ENCODE data around the gene BAIAP3.
A peak's percentile ranks its signal among the peaks of the same experiment; 100 is the strongest.
"Not testable (repeated sequence)": the region's sequence is repeated elsewhere in the genome, so short reads cannot be mapped to it uniquely, and the experiment has no call there.

The BAIAP3 gene

GRCh38 chr16:1291576-1291974 is 41.9 kb upstream of the BAIAP3 start:
- Histone ChIP-seq H3K9ac (ENCODE audit: low read depth, low read length) (no peak overlapping the region), H3K36me3 (ENCODE audit: control insufficient read depth, insufficient read depth, low read length) (no peaks in the 10 kb centered on the region)

GRCh38 chr16:1292208-1292607 is 41.2 kb upstream of the BAIAP3 start:
- H3K9me3 ChIP-seq (ENCODE audit: control insufficient read depth, insufficient read depth, low read length); H3K9ac ChIP-seq (ENCODE audit: low read depth, low read length); H3K4me1 ChIP-seq (ENCODE audit: control insufficient read depth, insufficient read depth, low read length); H3K36me3 ChIP-seq (ENCODE audit: control insufficient read depth, insufficient read depth, low read length); H3K4me3 ChIP-seq (ENCODE audit: low read depth, low read length): not testable (repeated sequence)
- H3K27me3 ChIP-seq (ENCODE audit: control insufficient read depth, insufficient read depth, low read length), result peaks cover 23% of the 10 kb centered on the region

More at GRCh38 chr16:1291576-1291974, 41.9 kb upstream of the BAIAP3 start:
- H3K9me3 ChIP-seq (ENCODE audit: control insufficient read depth, insufficient read depth, low read length), result no peaks in the 10 kb centered on the region
- peaks cover 23% of the 10 kb centered on the region for H3K27me3 ChIP-seq (ENCODE audit: control insufficient read depth, insufficient read depth, low read length)
- H3K4me3 ChIP-seq (ENCODE audit: low read depth, low read length), result no peak overlapping the region
- peaks cover 3% of the 10 kb centered on the region for H3K4me1 ChIP-seq (ENCODE audit: control insufficient read depth, insufficient read depth, low read length)

GRCh38 chr16:1292808-1293207 is 40.6 kb upstream of the BAIAP3 start:
- H3K9me3 ChIP-seq (ENCODE audit: control insufficient read depth, insufficient read depth, low read length); H3K9ac ChIP-seq (ENCODE audit: low read depth, low read length); H3K4me1 ChIP-seq (ENCODE audit: control insufficient read depth, insufficient read depth, low read length); H3K4me3 ChIP-seq (ENCODE audit: low read depth, low read length); H3K36me3 ChIP-seq (ENCODE audit: control insufficient read depth, insufficient read depth, low read length): not testable (repeated sequence)
- peaks cover 20% of the 10 kb centered on the region for H3K27me3 ChIP-seq (ENCODE audit: control insufficient read depth, insufficient read depth, low read length)

- Histone ChIP-seq H3K27me3 (ENCODE audit: control insufficient read depth, insufficient read depth, low read length) (peaks cover 16% of the 10 kb centered on the region), H3K4me3 (ENCODE audit: low read depth, low read length) (no peak overlapping the region), H3K9ac (ENCODE audit: low read depth, low read length) (no peak overlapping the region), H3K4me1 (ENCODE audit: control insufficient read depth, insufficient read depth, low read length) (peaks cover 3% of the 10 kb centered on the region), H3K36me3 (ENCODE audit: control insufficient read depth, insufficient read depth, low read length) (no peaks in the 10 kb centered on the region), H3K9me3 (ENCODE audit: control insufficient read depth, insufficient read depth, low read length) (no peaks in the 10 kb centered on the region)
Observed at GRCh38 chr16:1293921-1294656, 39.4 kb upstream of the BAIAP3 start.

- no peaks in the 10 kb centered on the region for H3K4me1 ChIP-seq (ENCODE audit: control insufficient read depth, insufficient read depth, low read length)
Observed at GRCh38 chr16:1295465-1295864, 38.0 kb upstream of the BAIAP3 start.

GRCh38 chr16:1296688-1297017 is 36.8 kb upstream of the BAIAP3 start:
- not testable (repeated sequence) for H3K9ac ChIP-seq (ENCODE audit: low read depth, low read length); H3K4me3 ChIP-seq (ENCODE audit: low read depth, low read length)

More at GRCh38 chr16:1295465-1295864, 38.0 kb upstream of the BAIAP3 start:
- H3K36me3 ChIP-seq (ENCODE audit: control insufficient read depth, insufficient read depth, low read length), result no peaks in the 10 kb centered on the region
- H3K9me3 ChIP-seq (ENCODE audit: control insufficient read depth, insufficient read depth, low read length), result no peaks in the 10 kb centered on the region
- H3K9ac ChIP-seq (ENCODE audit: low read depth, low read length), result no peak overlapping the region
- no peak overlapping the region for H3K4me3 ChIP-seq (ENCODE audit: low read depth, low read length)
- H3K27me3 ChIP-seq (ENCODE audit: control insufficient read depth, insufficient read depth, low read length), result peaks cover 10% of the 10 kb centered on the region

GRCh38 chr16:1297018-1297696 is 36.3 kb upstream of the BAIAP3 start:
- Histone ChIP-seq H3K36me3 (ENCODE audit: control insufficient read depth, insufficient read depth, low read length) (no peaks in the 10 kb centered on the region), H3K4me3 (ENCODE audit: low read depth, low read length) (no peak overlapping the region), H3K9me3 (ENCODE audit: control insufficient read depth, insufficient read depth, low read length) (no peaks in the 10 kb centered on the region), H3K27me3 (ENCODE audit: control insufficient read depth, insufficient read depth, low read length) (no peaks in the 10 kb centered on the region), H3K4me1 (ENCODE audit: control insufficient read depth, insufficient read depth, low read length) (no peaks in the 10 kb centered on the region), H3K9ac (ENCODE audit: low read depth, low read length) (no peak overlapping the region)

More at GRCh38 chr16:1296688-1297017, 36.8 kb upstream of the BAIAP3 start:
- H3K4me1 ChIP-seq (ENCODE audit: control insufficient read depth, insufficient read depth, low read length); H3K36me3 ChIP-seq (ENCODE audit: control insufficient read depth, insufficient read depth, low read length); H3K27me3 ChIP-seq (ENCODE audit: control insufficient read depth, insufficient read depth, low read length); H3K9me3 ChIP-seq (ENCODE audit: control insufficient read depth, insufficient read depth, low read length): not testable (repeated sequence)

GRCh38 chr16:1298406-1298805 is 35.0 kb upstream of the BAIAP3 start:
- H3K9ac ChIP-seq (ENCODE audit: low read depth, low read length), result no peak overlapping the region
- no peaks in the 10 kb centered on the region for H3K36me3 ChIP-seq (ENCODE audit: control insufficient read depth, insufficient read depth, low read length)
- H3K4me1 ChIP-seq (ENCODE audit: control insufficient read depth, insufficient read depth, low read length), result no peaks in the 10 kb centered on the region
- no peak overlapping the region for H3K4me3 ChIP-seq (ENCODE audit: low read depth, low read length)
- no peaks in the 10 kb centered on the region for H3K27me3 ChIP-seq (ENCODE audit: control insufficient read depth, insufficient read depth, low read length)
- H3K9me3 ChIP-seq (ENCODE audit: control insufficient read depth, insufficient read depth, low read length), result no peaks in the 10 kb centered on the region

GRCh38 chr16:1299012-1299867 is 34.2 kb upstream of the BAIAP3 start:
- no peaks in the 10 kb centered on the region for H3K27me3 ChIP-seq (ENCODE audit: control insufficient read depth, insufficient read depth, low read length)
- no peak overlapping the region for H3K9ac ChIP-seq (ENCODE audit: low read depth, low read length)
- no peak overlapping the region for H3K4me3 ChIP-seq (ENCODE audit: low read depth, low read length)
- no peaks in the 10 kb centered on the region for H3K36me3 ChIP-seq (ENCODE audit: control insufficient read depth, insufficient read depth, low read length)
- no peaks in the 10 kb centered on the region for H3K9me3 ChIP-seq (ENCODE audit: control insufficient read depth, insufficient read depth, low read length)
- H3K4me1 ChIP-seq (ENCODE audit: control insufficient read depth, insufficient read depth, low read length), result peaks cover 4% of the 10 kb centered on the region

GRCh38 chr16:1299868-1300203 is 33.6 kb upstream of the BAIAP3 start:
- Histone ChIP-seq H3K9me3 (ENCODE audit: control insufficient read depth, insufficient read depth, low read length) (no peaks in the 10 kb centered on the region), H3K4me3 (ENCODE audit: low read depth, low read length) (no peak overlapping the region), H3K27me3 (ENCODE audit: control insufficient read depth, insufficient read depth, low read length) (no peaks in the 10 kb centered on the region), H3K9ac (ENCODE audit: low read depth, low read length) (no peak overlapping the region), H3K4me1 (ENCODE audit: control insufficient read depth, insufficient read depth, low read length) (peaks cover 4% of the 10 kb centered on the region), H3K36me3 (ENCODE audit: control insufficient read depth, insufficient read depth, low read length) (no peaks in the 10 kb centered on the region)

- H3K27me3 ChIP-seq (ENCODE audit: control insufficient read depth, insufficient read depth, low read length), result no peaks in the 10 kb centered on the region
- H3K9ac ChIP-seq (ENCODE audit: low read depth, low read length), result no peak overlapping the region
- no peaks in the 10 kb centered on the region for H3K9me3 ChIP-seq (ENCODE audit: control insufficient read depth, insufficient read depth, low read length)
- H3K4me1 ChIP-seq (ENCODE audit: control insufficient read depth, insufficient read depth, low read length), result peaks cover 4% of the 10 kb centered on the region
- H3K36me3 ChIP-seq (ENCODE audit: control insufficient read depth, insufficient read depth, low read length), result no peaks in the 10 kb centered on the region
- H3K4me3 ChIP-seq (ENCODE audit: low read depth, low read length), result peak overlapping the region; percentile 22
Observed at GRCh38 chr16:1300664-1301476, 32.6 kb upstream of the BAIAP3 start.
